ENCODE measurements around the gene AOPEP. TPM values are rescaled to one million over a fixed set of nuclear protein-coding genes. Genes with fewer than 3 reads are reported as not detected.

Gene AOPEP
- polyA plus RNA-seq, 1 of the 3 experiments (the other 2 are of a cell fraction): 54.6 TPM

GRCh38 chr9:94824411-94824810 lies 97.9 kb downstream of the AOPEP start:
- peaks cover 0 to 6% of the 10 kb centered on the region in 2 experiments for H3K36me3 ChIP-seq (replicated peaks in 1 of 2; ENCODE audit: control insufficient read depth in 1 of 2, insufficient read depth in 2 of 2, low read length in 1 of 2)
- POLR2A ChIA-PET: no interaction called here
- 87% methylated on average over 2 of the region's 2 CpGs for WGBS (ENCODE audit: low lambda C conversion rate)
- no peak for DNase-seq
- no peaks in the 10 kb centered on the region for H3F3A ChIP-seq (replicated peaks; ENCODE audit: insufficient read depth)
- no peaks in the 10 kb centered on the region for H3K27me3 ChIP-seq (ENCODE audit: insufficient read depth)
- TF ChIP-seq RAD21 (IDR thresholded peaks at IDR 0.05; ENCODE audit: low read length) (no peak), FOXM1 (IDR thresholded peaks at IDR 0.05; ENCODE audit: low read depth) (no peak), PBX3 (IDR thresholded peaks at IDR 0.05) (no peak), TCF12 (IDR thresholded peaks at IDR 0.05) (no peak), ELF1 (IDR thresholded peaks at IDR 0.05) (no peak), MEF2A (IDR thresholded peaks at IDR 0.05; ENCODE audit: borderline replicate concordance, low read depth) (no peak), CHD2 (IDR thresholded peaks at IDR 0.05; ENCODE audit: low read length, partially characterized antibody) (no peak)
- no peak overlapping the region for H2AFZ ChIP-seq (ENCODE audit: low read depth)
- no peak overlapping the region for H3K27ac ChIP-seq (ENCODE audit: low read depth in 2 of 2, low read length in 1 of 2)
- H3K4me2 ChIP-seq: no peak overlapping the region
- H3K79me2 ChIP-seq (ENCODE audit: insufficient read depth): no peaks in the 10 kb centered on the region
- CTCF ChIA-PET: no interaction called here
- H3K9ac ChIP-seq: no peak overlapping the region
- H3K4me1 ChIP-seq (ENCODE audit: control insufficient read depth in 1 of 2, insufficient read depth in 2 of 2, low read depth in 1 of 2, low read length in 1 of 2): peaks cover 0 to 2% of the 10 kb centered on the region in 2 experiments; a peak in 1 of 4 replicates
- H4K20me1 ChIP-seq (ENCODE audit: insufficient read depth): no peaks in the 10 kb centered on the region
- H3K4me3 ChIP-seq (ENCODE audit: low read depth in 2 of 2, low read length in 1 of 2): no peak overlapping the region
- no peaks in the 10 kb centered on the region for H3K9me2 ChIP-seq
- H3K9me3 ChIP-seq: no peaks in the 10 kb centered on the region

GRCh38 chr9:94824913-94825610 lies 98.6 kb downstream of the AOPEP start:
- CTCF ChIA-PET: interaction anchor here (0.6 to 0.7 kb wide), 2 partner anchors 41 to 144 kb away, joined by 3 to 4 read pairs; no protein-coding TSS in a partner anchor
- TF ChIP-seq EP300 (IDR thresholded peaks at IDR 0.05; ENCODE audit: borderline replicate concordance in 1 of 2, low read depth in 1 of 2, low read length in 1 of 2) (no peak), MEF2A (IDR thresholded peaks at IDR 0.05; ENCODE audit: borderline replicate concordance, low read depth) (no peak), CHD2 (IDR thresholded peaks at IDR 0.05; ENCODE audit: low read length, partially characterized antibody) (no peak), TAF1 (IDR thresholded peaks at IDR 0.05; ENCODE audit: borderline replicate concordance, low read depth, low read length) (no peak), USF1 (IDR thresholded peaks at IDR 0.05; ENCODE audit: borderline replicate concordance, low read depth) (no peak), YY1 (IDR thresholded peaks at IDR 0.05; ENCODE audit: low read depth) (no peak), TEAD4 (IDR thresholded peaks at IDR 0.05; ENCODE audit: borderline replicate concordance, insufficient read depth) (no peak), MXI1 (IDR thresholded peaks at IDR 0.05; ENCODE audit: low read depth, low read length) (no peak), FOSL2 (IDR thresholded peaks at IDR 0.05; ENCODE audit: borderline replicate concordance, low read depth) (no peak), PBX3 (IDR thresholded peaks at IDR 0.05) (no peak), FOXM1 (IDR thresholded peaks at IDR 0.05; ENCODE audit: low read depth) (no peak), NFIC (IDR thresholded peaks at IDR 0.05; ENCODE audit: borderline replicate concordance) (no peak), MAX (IDR thresholded peaks at IDR 0.05; ENCODE audit: low read depth) (no peak), ZBTB33 (IDR thresholded peaks at IDR 0.05; ENCODE audit: borderline replicate concordance, low read depth) (no peak), FOXJ3 (CRISPR knock-in tag; IDR thresholded peaks at IDR 0.05) (no peak)

More at GRCh38 chr9:94824913-94825610, 98.6 kb downstream of the AOPEP start:
- H3K9me2 ChIP-seq: no peaks in the 10 kb centered on the region
- H3K27me3 ChIP-seq (ENCODE audit: insufficient read depth): no peaks in the 10 kb centered on the region
- no peak overlapping the region for H3K27ac ChIP-seq (ENCODE audit: low read depth in 2 of 2, low read length in 1 of 2)
- H3K9ac ChIP-seq: no peak overlapping the region
- DNase-seq: no peak
- 83% methylated on average over 12 of the region's 12 CpGs for WGBS (ENCODE audit: low lambda C conversion rate)
- no peak overlapping the region for H3K4me3 ChIP-seq (ENCODE audit: low read depth in 2 of 2, low read length in 1 of 2)
- no peak overlapping the region for H2AFZ ChIP-seq (ENCODE audit: low read depth)
- H3K4me1 ChIP-seq (ENCODE audit: control insufficient read depth in 1 of 2, insufficient read depth in 2 of 2, low read depth in 1 of 2, low read length in 1 of 2): peaks cover 0 to 2% of the 10 kb centered on the region in 2 experiments; a peak in 1 of 4 replicates
- POLR2A ChIA-PET: no interaction called here
- no peaks in the 10 kb centered on the region for H3F3A ChIP-seq (replicated peaks; ENCODE audit: insufficient read depth)
- H4K20me1 ChIP-seq (ENCODE audit: insufficient read depth): no peaks in the 10 kb centered on the region
- no peaks in the 10 kb centered on the region for H3K9me3 ChIP-seq
- peaks cover 0 to 6% of the 10 kb centered on the region in 2 experiments for H3K36me3 ChIP-seq (replicated peaks in 1 of 2; ENCODE audit: control insufficient read depth in 1 of 2, insufficient read depth in 2 of 2, low read length in 1 of 2)
- H3K79me2 ChIP-seq (ENCODE audit: insufficient read depth): no peaks in the 10 kb centered on the region
- H3K4me2 ChIP-seq: no peak overlapping the region
